Endodermal cell (in vitro differentiated cells): ENCODE measurements around the gene DUSP11. TPM values are rescaled to one million over a fixed set of nuclear protein-coding genes. Genes with fewer than 3 reads are reported as not detected.

Experiments used
- DNase-seq: peaks from one replicate; pipeline ENCODE4 v3.0.0-alpha.2; 2017
- H3K27ac ChIP-seq: 2 replicates; pipeline ENCODE4 v1.5.1; 2013; ENCODE audit warnings: mild to moderate bottlenecking, low read depth, low read length, moderate library complexity
- H3K27me3 ChIP-seq: 2 replicates; pipeline ENCODE4 v1.6.1; 2013; ENCODE audit warnings: mild to moderate bottlenecking, low read length, moderate library complexity; ENCODE audit not compliant: insufficient read depth, control insufficient read depth, poor library complexity, severe bottlenecking
- H3K36me3 ChIP-seq: 2 replicates; pipeline ENCODE4 v1.7.0; 2013; ENCODE audit warnings: mild to moderate bottlenecking, low read length, moderate library complexity; ENCODE audit not compliant: control insufficient read depth, insufficient read depth
- H3K4me1 ChIP-seq: one replicate; pipeline ENCODE4 v1.7.0; 2013; ENCODE audit warnings: low read length; ENCODE audit not compliant: control insufficient read depth, insufficient read depth
- H3K4me3 ChIP-seq: 2 replicates; pipeline ENCODE4 v1.5.1; 2013; ENCODE audit warnings: mild to moderate bottlenecking, low read length, moderate library complexity
- H3K9ac ChIP-seq: 2 replicates; pipeline ENCODE4 v1.6.1; 2013; ENCODE audit warnings: mild to moderate bottlenecking, low read length, moderate library complexity; ENCODE audit not compliant: poor library complexity, severe bottlenecking; ENCODE audit errors: extremely low read depth
- H3K9me3 ChIP-seq: 2 replicates; pipeline ENCODE4 v1.6.1; 2013; ENCODE audit warnings: mild to moderate bottlenecking, low read length, moderate library complexity; ENCODE audit not compliant: control insufficient read depth
- H3K27ac Mint-ChIP-seq: 2 replicates; pipeline ENCODE4 v1.8.0; 2020; ENCODE audit warnings: mixed read lengths
- H3K27me3 Mint-ChIP-seq: 2 replicates; pipeline ENCODE4 v1.8.0; 2021; ENCODE audit warnings: mild to moderate bottlenecking, mixed read lengths; ENCODE audit not compliant: insufficient read depth
- H3K36me3 Mint-ChIP-seq: 2 replicates; pipeline ENCODE4 v1.8.0; 2020; ENCODE audit warnings: low read depth, mixed read lengths
- H3K4me1 Mint-ChIP-seq: 2 replicates; pipeline ENCODE4 v1.8.0; 2020; ENCODE audit warnings: mixed read lengths
- H3K4me3 Mint-ChIP-seq: 2 replicates; pipeline ENCODE4 v1.8.0; 2020; ENCODE audit warnings: mild to moderate bottlenecking, moderate library complexity, mixed read lengths
- H3K9me3 Mint-ChIP-seq: 2 replicates; pipeline ENCODE4 v1.8.0; 2020; ENCODE audit warnings: mild to moderate bottlenecking, mixed read lengths
- WGBS, 2 experiments: methylation state at CpG; one replicate each; pipeline versions ENCODE4 v1.1.5 to v1.1.7; 2013; ENCODE audit warnings: missing lambda C conversion rate in 2 of 2, mixed read lengths in 1 of 2; ENCODE audit not compliant: insufficient coverage in 1 of 2, insufficient read length in 1 of 2; 5-methylcytosine and 5-hydroxymethylcytosine counted together
- total RNA-seq, 2 donors: library from RNA; stranded (reverse); fragmentation: NEBNext Ultra II Directional in 1 of 2; extraction: Animal tissue kit (Norgen Biotek cat#: 25700) in 1 of 2; gene quantifications; 2 replicates in 1 of 2; 3 replicates in 1 of 2; pipeline ENCODE4 v1.2.1, GENCODE V29; 2021
- TF ChIP-seq, protein P1 (sequence below): fragments of 200-600 bp; sonication (generic); conservative IDR thresholded peaks from 2 replicates; pipeline ENCODE4 v1.5.0; 2021; ENCODE audit warnings: antibody characterized with exemption, mild to moderate bottlenecking

The DUSP11 gene
- total RNA-seq, 2 donors from 2014 or later = 18.8 to 23.0 TPM

DNA sequence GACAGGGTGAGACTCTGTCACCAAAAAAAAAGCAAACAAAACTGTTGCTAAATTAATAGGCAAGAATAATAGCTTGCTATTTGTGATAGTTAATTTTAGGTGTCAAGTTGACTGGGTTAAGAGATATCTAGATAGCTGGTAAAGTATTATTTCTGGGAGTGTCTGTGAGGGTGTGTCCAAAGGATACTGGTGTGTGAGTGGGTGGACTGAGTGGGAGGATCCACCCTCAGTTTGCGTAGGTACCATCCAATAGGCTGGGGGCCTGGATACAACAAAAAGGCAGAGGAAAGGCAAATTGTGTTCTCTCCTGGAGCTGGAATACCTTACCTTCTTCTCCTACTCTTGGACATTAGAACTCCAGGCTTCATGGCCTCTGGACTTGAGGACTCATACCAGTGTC, 15.0 kb downstream of the DUSP11 start:
- H3K4me3 Mint-ChIP-seq = no peak overlapping the region
- no peak overlapping the region for H3K9ac ChIP-seq
- DNase-seq = no peak
- WGBS, 2 experiments = 86 to 100% methylated on average over 1 of the region's 1 CpG
- H3K36me3 Mint-ChIP-seq = peaks cover 74% of the 10 kb centered on the region
- H3K27me3 Mint-ChIP-seq = no peaks in the 10 kb centered on the region
- TF ChIP-seq, protein P1, sequence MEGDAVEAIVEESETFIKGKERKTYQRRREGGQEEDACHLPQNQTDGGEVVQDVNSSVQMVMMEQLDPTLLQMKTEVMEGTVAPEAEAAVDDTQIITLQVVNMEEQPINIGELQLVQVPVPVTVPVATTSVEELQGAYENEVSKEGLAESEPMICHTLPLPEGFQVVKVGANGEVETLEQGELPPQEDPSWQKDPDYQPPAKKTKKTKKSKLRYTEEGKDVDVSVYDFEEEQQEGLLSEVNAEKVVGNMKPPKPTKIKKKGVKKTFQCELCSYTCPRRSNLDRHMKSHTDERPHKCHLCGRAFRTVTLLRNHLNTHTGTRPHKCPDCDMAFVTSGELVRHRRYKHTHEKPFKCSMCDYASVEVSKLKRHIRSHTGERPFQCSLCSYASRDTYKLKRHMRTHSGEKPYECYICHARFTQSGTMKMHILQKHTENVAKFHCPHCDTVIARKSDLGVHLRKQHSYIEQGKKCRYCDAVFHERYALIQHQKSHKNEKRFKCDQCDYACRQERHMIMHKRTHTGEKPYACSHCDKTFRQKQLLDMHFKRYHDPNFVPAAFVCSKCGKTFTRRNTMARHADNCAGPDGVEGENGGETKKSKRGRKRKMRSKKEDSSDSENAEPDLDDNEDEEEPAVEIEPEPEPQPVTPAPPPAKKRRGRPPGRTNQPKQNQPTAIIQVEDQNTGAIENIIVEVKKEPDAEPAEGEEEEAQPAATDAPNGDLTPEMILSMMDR = no peak
- no peaks in the 10 kb centered on the region for H3K4me1 ChIP-seq
- no peak overlapping the region for H3K27ac ChIP-seq
- H3K36me3 ChIP-seq = peaks cover 82% of the 10 kb centered on the region
- H3K27me3 ChIP-seq = no peaks in the 10 kb centered on the region
- no peaks in the 10 kb centered on the region for H3K9me3 ChIP-seq
- no peaks in the 10 kb centered on the region for H3K4me1 Mint-ChIP-seq
- no peak overlapping the region for H3K4me3 ChIP-seq
- no peaks in the 10 kb centered on the region for H3K9me3 Mint-ChIP-seq
- H3K27ac Mint-ChIP-seq = no peak overlapping the region

DNA sequence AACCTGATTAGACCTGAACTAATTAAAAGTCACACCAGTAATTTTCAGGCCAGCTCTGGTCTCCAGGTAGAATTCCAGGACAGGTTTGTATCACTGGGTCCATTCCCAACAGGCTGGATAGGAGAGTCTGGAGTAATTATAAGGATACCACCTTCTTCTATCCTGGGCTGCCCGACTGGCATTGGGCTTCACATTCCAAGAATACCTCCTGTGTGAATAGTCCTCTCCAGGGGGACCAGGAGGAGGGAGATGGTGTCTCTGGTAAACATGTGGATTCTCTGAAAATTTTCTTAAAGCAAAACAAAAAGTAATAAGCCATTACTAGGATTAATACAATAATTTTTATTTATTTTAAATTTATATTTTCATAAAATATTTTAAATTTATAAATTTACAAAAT, 17.3 kb downstream of the DUSP11 start:
- TF ChIP-seq, protein P1 = no peak
- Histone ChIP-seq H3K9ac (no peak overlapping the region), H3K9me3 (no peaks in the 10 kb centered on the region), H3K36me3 (peaks cover 81% of the 10 kb centered on the region), H3K27ac (no peak overlapping the region), H3K4me3 (no peak overlapping the region), H3K27me3 (no peaks in the 10 kb centered on the region), H3K4me1 (no peaks in the 10 kb centered on the region)
- Mint-ChIP-seq H3K27me3 (no peaks in the 10 kb centered on the region), H3K9me3 (no peaks in the 10 kb centered on the region), H3K36me3 (peaks cover 72% of the 10 kb centered on the region), H3K4me3 (no peak overlapping the region), H3K27ac (no peak overlapping the region), H3K4me1 (no peaks in the 10 kb centered on the region)
- DNase-seq = no peak
- WGBS, 2 experiments = 83% methylated on average over 1 of the region's 1 CpG; no CpG with 5 or more reads in 1 of the 2 experiments

DNA sequence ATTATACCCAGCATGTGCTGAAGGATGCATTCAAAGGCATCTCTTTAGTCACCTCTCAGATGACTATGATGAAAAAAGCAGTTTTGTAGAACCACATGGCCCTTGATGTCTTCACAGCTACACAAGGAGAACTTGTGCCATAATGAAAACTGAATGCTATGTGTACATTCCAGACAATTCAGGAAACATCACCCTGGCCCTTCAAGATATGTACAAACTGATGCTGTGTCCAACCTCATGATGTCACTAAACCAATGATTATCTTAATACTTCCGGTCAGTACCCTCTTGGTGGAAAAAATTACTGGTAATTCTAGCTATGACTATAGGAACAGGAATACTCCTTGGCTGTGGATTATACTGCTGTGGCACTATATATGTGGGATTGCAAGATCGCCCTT, 20.0 kb downstream of the DUSP11 start:
- peaks cover 16% of the 10 kb centered on the region for H3K9me3 Mint-ChIP-seq

More for the DNA sequence above, 20.0 kb downstream of the DUSP11 start:
- Mint-ChIP-seq H3K4me1 (no peaks in the 10 kb centered on the region), H3K27ac (no peak overlapping the region), H3K36me3 (peaks cover 71% of the 10 kb centered on the region), H3K27me3 (no peaks in the 10 kb centered on the region), H3K4me3 (no peak overlapping the region)
- Histone ChIP-seq H3K9me3 (peaks cover 15% of the 10 kb centered on the region), H3K27ac (no peak overlapping the region), H3K9ac (no peak overlapping the region), H3K4me1 (no peaks in the 10 kb centered on the region), H3K36me3 (peaks cover 78% of the 10 kb centered on the region), H3K27me3 (no peaks in the 10 kb centered on the region), H3K4me3 (no peak overlapping the region)
- DNase-seq = no peak
- WGBS, 2 experiments = 83 to 88% methylated on average over 1 to 2 of the region's 2 CpGs
- TF ChIP-seq, protein P1 = no peak
